CD4-positive, alpha-beta T cell treated with Interleukin-6 for 4 hours (primary cell): ENCODE measurements around the gene KNG1.

Experiments used
- DNase-seq: peaks from one replicate; pipeline ENCODE4 v3.0.0-alpha.2; 2020; ENCODE audit warnings: mixed read lengths

KNG1 gene

GRCh38 chr3:186713499-186713898 is 3.7 kb upstream of the KNG1 start:
- DNase-seq, result no peak

GRCh38 chr3:186719945-186720739 is 3.0 kb downstream of the KNG1 start:
- DNase-seq, result no peak

GRCh38 chr3:186722457-186722856 is 5.3 kb downstream of the KNG1 start:
- DNase-seq, result peak; percentile 14

- no peak for DNase-seq
Measured at GRCh38 chr3:186724911-186725310, 7.8 kb downstream of the KNG1 start.

GRCh38 chr3:186732169-186732766 is 15.1 kb downstream of the KNG1 start:
- DNase-seq, result no peak

- DNase-seq, result no peak
Measured at GRCh38 chr3:186742618-186743380, 25.6 kb downstream of the KNG1 start.

- DNase-seq, result no peak
Measured at GRCh38 chr3:186743666-186744065, 26.5 kb downstream of the KNG1 start.

- DNase-seq, result no peak
Measured at GRCh38 chr3:186746008-186746407, 28.8 kb downstream of the KNG1 start.

GRCh38 chr3:186750316-186750715 is 33.2 kb downstream of the KNG1 start:
- DNase-seq, result no peak

- DNase-seq, result no peak
Measured at GRCh38 chr3:186751480-186751879, 34.3 kb downstream of the KNG1 start.

GRCh38 chr3:186754006-186754405 is 36.8 kb downstream of the KNG1 start:
- no peak for DNase-seq

GRCh38 chr3:186754871-186755270 is 37.7 kb downstream of the KNG1 start:
- no peak for DNase-seq

GRCh38 chr3:186757214-186757613 is 40.1 kb downstream of the KNG1 start:
- DNase-seq, result no peak

GRCh38 chr3:186757686-186758220 is 40.6 kb downstream of the KNG1 start:
- DNase-seq, result no peak

- DNase-seq, result no peak
Measured at GRCh38 chr3:186759231-186759930, 42.2 kb downstream of the KNG1 start.

- DNase-seq, result no peak
Measured at GRCh38 chr3:186760141-186760833, 43.1 kb downstream of the KNG1 start.

GRCh38 chr3:186760897-186761447 is 43.8 kb downstream of the KNG1 start:
- DNase-seq, result no peak

- DNase-seq, result peak; percentile 11
Measured at GRCh38 chr3:186772281-186772694, 55.1 kb downstream of the KNG1 start.

- peak; percentile 76 for DNase-seq
Measured at GRCh38 chr3:186772701-186773417, 55.7 kb downstream of the KNG1 start.

GRCh38 chr3:186775999-186776398 is 58.8 kb downstream of the KNG1 start:
- no peak for DNase-seq

GRCh38 chr3:186779204-186779603 is 62.0 kb downstream of the KNG1 start:
- DNase-seq, result no peak
